IPS-15b (cell line): ENCODE data around the gene SLC10A7.

Source experiments
- H3K27me3 ChIP-seq: one replicate; pipeline ENCODE4 v1.6.1; 2013; ENCODE audit warnings: low read length; ENCODE audit not compliant: control insufficient read depth, insufficient read depth
- H3K36me3 ChIP-seq: one replicate; pipeline ENCODE4 v1.6.1; 2013; ENCODE audit warnings: low read length; ENCODE audit not compliant: control insufficient read depth, insufficient read depth
- H3K4me1 ChIP-seq: one replicate; pipeline ENCODE4 v1.6.1; 2013; ENCODE audit warnings: mild to moderate bottlenecking, low read length; ENCODE audit not compliant: control insufficient read depth, insufficient read depth
- H3K4me3 ChIP-seq: one replicate; pipeline ENCODE4 v1.5.1; 2013; ENCODE audit warnings: low read depth, low read length
- H3K9ac ChIP-seq: one replicate; pipeline ENCODE4 v1.6.1; 2013; ENCODE audit warnings: low read depth, mild to moderate bottlenecking, low read length
- H3K9me3 ChIP-seq: one replicate; pipeline ENCODE4 v1.6.1; 2013; ENCODE audit warnings: mild to moderate bottlenecking, low read length; ENCODE audit not compliant: control insufficient read depth, insufficient read depth

The SLC10A7 gene

DNA sequence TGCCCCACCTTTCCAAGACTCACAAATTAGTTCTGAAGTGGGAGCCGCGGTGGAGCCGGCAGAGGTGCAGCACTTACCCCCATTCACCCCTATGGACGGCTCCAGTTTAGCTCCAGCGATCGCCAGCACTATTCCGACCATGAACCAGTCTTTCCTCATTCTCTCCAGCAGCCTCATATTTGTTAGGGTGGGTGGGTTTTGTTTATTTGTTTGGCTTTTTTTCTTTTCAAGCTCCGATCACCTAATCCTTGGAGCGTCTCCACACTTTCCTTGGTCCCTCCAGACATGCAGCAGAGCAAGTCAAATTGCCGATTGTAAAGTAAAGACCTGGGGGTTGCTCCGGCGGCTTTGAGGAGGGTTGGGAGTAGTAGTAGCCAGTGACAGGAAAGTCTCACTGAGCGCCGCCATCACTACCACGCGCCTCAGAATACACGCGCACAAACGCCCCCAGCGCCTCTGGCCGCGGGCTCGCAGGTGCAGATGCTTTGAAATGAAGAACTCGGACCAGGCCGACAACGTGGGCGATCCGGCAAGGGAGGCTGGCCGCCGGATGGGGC, at the start of gene SLC10A7:
Gene SLC10A7 (minus strand): TSS at position 400 of the 557 bp plus-strand sequence. CDS start 223 bp downstream, at position 177.
- peaks cover 38% of the 10 kb centered on the region for H3K27me3 ChIP-seq

GRCh38 chr4:146567396-146567795, 45.7 kb upstream of the SLC10A7 start:
- Histone ChIP-seq H3K27me3 (no peaks in the 10 kb centered on the region), H3K4me3 (no peak overlapping the region), H3K4me1 (no peaks in the 10 kb centered on the region), H3K9ac (no peak overlapping the region), H3K36me3 (no peaks in the 10 kb centered on the region), H3K9me3 (no peaks in the 10 kb centered on the region)

More for the DNA sequence above, at the start of gene SLC10A7:
- no peaks in the 10 kb centered on the region for H3K36me3 ChIP-seq
- peak within 1 kb of the TSS; percentile 73 for H3K9ac ChIP-seq
- no peaks in the 10 kb centered on the region for H3K9me3 ChIP-seq
- peak within 1 kb of the TSS; percentile 98 for H3K4me3 ChIP-seq
- H3K4me1 ChIP-seq, result no peaks in the 10 kb centered on the region

GRCh38 chr4:146564492-146564891, 42.8 kb upstream of the SLC10A7 start:
- Histone ChIP-seq H3K27me3 (no peaks in the 10 kb centered on the region), H3K36me3 (no peaks in the 10 kb centered on the region), H3K9me3 (no peaks in the 10 kb centered on the region), H3K9ac (no peak overlapping the region), H3K4me3 (no peak overlapping the region), H3K4me1 (no peaks in the 10 kb centered on the region)

- H3K36me3 ChIP-seq, result no peaks in the 10 kb centered on the region
- H3K9me3 ChIP-seq, result no peaks in the 10 kb centered on the region
- no peak overlapping the region for H3K4me3 ChIP-seq
- H3K27me3 ChIP-seq, result no peaks in the 10 kb centered on the region
- H3K4me1 ChIP-seq, result no peaks in the 10 kb centered on the region
- H3K9ac ChIP-seq, result no peak overlapping the region
Observed at GRCh38 chr4:146550161-146550560, 28.4 kb upstream of the SLC10A7 start.

- H3K9ac ChIP-seq, result no peak overlapping the region
- no peaks in the 10 kb centered on the region for H3K4me1 ChIP-seq
- H3K9me3 ChIP-seq, result no peaks in the 10 kb centered on the region
- H3K27me3 ChIP-seq, result no peaks in the 10 kb centered on the region
- H3K4me3 ChIP-seq, result no peak overlapping the region
- H3K36me3 ChIP-seq, result no peaks in the 10 kb centered on the region
Observed at GRCh38 chr4:146548443-146548842, 26.7 kb upstream of the SLC10A7 start.

DNA sequence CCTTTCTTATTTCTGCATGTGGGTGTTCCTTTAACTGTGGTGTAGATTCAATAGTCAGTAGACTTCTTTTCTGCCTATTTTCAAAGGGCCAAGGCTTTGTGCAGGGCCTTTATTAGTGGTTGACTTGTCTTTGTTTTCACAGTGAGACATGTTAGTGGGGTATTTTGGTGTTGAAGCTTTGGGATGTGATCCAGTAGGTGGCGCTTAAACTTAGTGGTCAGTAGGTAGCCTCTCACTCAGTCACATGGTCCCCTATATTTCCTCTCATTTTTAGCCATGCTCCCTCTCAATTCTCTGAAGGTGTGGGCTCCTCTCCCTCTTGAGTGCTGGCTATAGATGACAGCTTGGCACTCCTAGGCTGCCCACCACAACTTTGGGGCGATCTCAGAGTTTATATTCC, 23.4 kb upstream of the SLC10A7 start:
- H3K27me3 ChIP-seq, result no peaks in the 10 kb centered on the region
- no peak overlapping the region for H3K4me3 ChIP-seq
- H3K9me3 ChIP-seq, result no peaks in the 10 kb centered on the region
- no peak overlapping the region for H3K9ac ChIP-seq
- no peaks in the 10 kb centered on the region for H3K4me1 ChIP-seq
- H3K36me3 ChIP-seq, result no peaks in the 10 kb centered on the region

GRCh38 chr4:146534178-146534577, 12.4 kb upstream of the SLC10A7 start:
- Histone ChIP-seq H3K27me3 (no peaks in the 10 kb centered on the region), H3K4me3 (no peak overlapping the region), H3K9ac (no peak overlapping the region), H3K36me3 (no peaks in the 10 kb centered on the region), H3K4me1 (no peaks in the 10 kb centered on the region), H3K9me3 (no peaks in the 10 kb centered on the region)

DNA sequence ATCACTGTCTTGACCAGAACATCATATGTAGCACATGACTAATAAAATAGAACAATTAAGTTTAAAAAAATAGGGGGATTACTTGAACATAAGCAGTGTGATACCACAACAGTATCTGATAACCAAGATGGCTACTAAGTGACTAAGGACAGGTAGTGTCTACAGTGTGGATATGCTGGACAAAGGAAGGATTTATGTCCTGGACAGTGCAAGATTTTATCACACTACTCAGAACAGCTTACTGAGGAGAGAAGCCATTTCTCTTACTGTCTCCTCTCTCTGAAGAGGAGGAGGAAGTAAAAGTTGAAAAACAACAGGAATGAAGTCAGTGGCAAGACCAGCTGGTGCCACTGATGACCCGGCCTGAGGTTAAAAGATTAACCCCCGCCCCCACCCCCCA, 4.0 kb upstream of the SLC10A7 start:
- Histone ChIP-seq H3K36me3 (no peaks in the 10 kb centered on the region), H3K4me1 (no peaks in the 10 kb centered on the region), H3K9ac (no peak overlapping the region), H3K27me3 (peaks cover 22% of the 10 kb centered on the region), H3K9me3 (no peaks in the 10 kb centered on the region), H3K4me3 (no peak overlapping the region)

GRCh38 chr4:146524663-146525062, 2.9 kb upstream of the SLC10A7 start:
- H3K4me3 ChIP-seq, result no peak overlapping the region
- no peaks in the 10 kb centered on the region for H3K36me3 ChIP-seq
- H3K27me3 ChIP-seq, result peaks cover 33% of the 10 kb centered on the region
- no peaks in the 10 kb centered on the region for H3K4me1 ChIP-seq
- H3K9ac ChIP-seq, result no peak overlapping the region
- H3K9me3 ChIP-seq, result no peaks in the 10 kb centered on the region

- peaks cover 38% of the 10 kb centered on the region for H3K27me3 ChIP-seq
- H3K9ac ChIP-seq, result peak overlapping the region; percentile 73
- no peaks in the 10 kb centered on the region for H3K4me1 ChIP-seq
- peak overlapping the region; percentile 98 for H3K4me3 ChIP-seq
- no peaks in the 10 kb centered on the region for H3K9me3 ChIP-seq
- no peaks in the 10 kb centered on the region for H3K36me3 ChIP-seq
Observed at GRCh38 chr4:146522869-146523205, 1.1 kb upstream of the SLC10A7 start.

DNA sequence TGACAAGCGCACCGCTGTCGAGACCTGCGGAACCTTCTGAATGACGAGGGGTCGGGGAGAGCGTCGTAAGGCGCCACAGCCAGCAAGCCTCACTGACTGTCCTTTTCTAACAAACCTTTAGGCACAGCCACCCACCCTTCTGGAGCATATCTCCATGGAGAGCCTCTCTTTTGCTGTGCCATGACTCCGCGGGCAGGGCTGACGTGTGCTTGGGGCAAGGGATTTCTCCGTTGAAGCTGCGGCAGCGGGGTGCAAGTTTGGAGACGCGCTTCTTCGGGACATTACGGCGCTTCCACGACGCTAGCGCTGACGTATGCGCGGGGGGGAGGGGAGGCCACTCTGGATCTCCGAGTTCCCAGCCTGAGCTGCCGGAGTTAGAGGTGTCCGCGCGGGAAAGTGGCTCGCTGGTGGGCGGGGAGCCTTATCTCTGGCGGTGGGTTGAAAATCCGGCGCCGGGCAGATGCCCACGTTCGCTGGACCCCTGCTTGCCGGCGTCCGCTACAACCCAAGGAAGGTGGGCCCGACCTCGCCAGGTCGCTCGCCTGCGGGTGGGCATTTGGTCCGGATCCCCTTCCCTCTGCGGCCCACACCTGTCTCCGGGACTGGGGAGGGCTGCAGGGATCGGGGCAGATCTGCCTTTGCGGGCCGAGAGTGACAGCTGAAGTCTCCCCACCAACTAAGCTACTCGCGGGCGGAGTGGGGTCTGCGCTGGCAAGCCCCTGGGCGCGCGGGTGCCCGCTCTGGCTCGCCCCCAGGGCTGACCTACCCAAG, 543 bp upstream of the SLC10A7 start:
- Histone ChIP-seq H3K9me3 (no peaks in the 10 kb centered on the region), H3K4me1 (no peaks in the 10 kb centered on the region)

GRCh38 chr4:146520896-146521540, 722 bp downstream of the SLC10A7 start:
- Histone ChIP-seq H3K9me3 (no peaks in the 10 kb centered on the region), H3K4me3 (peak overlapping the region; percentile 98), H3K4me1 (no peaks in the 10 kb centered on the region), H3K27me3 (peaks cover 36% of the 10 kb centered on the region), H3K36me3 (no peaks in the 10 kb centered on the region), H3K9ac (no peak overlapping the region)

More for the DNA sequence above, 543 bp upstream of the SLC10A7 start:
- H3K9ac ChIP-seq, result peak overlapping the region; percentile 73
- no peaks in the 10 kb centered on the region for H3K36me3 ChIP-seq
- peaks cover 38% of the 10 kb centered on the region for H3K27me3 ChIP-seq
- peak overlapping the region; percentile 98 for H3K4me3 ChIP-seq
